MM.1S (cell line): ENCODE results near the gene TRAPPC12.

Experiments
- EZH2 ChIP-seq: fragments of 300-600 bp; sonication (generic); optimal IDR thresholded peaks from 2 replicates; pipeline ENCODE3; 2017; ENCODE audit warnings: low read depth, mild to moderate bottlenecking, antibody characterized with exemption, low read length, mixed read lengths
- EZH2phosphoT487 ChIP-seq: fragments of 300-600 bp; sonication (generic); IDR thresholded peaks from 2 replicates; pipeline ENCODE4 v1.6.1; 2018; ENCODE audit warnings: antibody characterized with exemption, low read length
- TF ChIP-seq, protein P1 (sequence below): fragments of 300-600 bp; sonication (generic); IDR thresholded peaks from 2 replicates; pipeline ENCODE4 v1.5.1; 2016; ENCODE audit warnings: antibody characterized with exemption, low read length, mixed read lengths

DNA sequence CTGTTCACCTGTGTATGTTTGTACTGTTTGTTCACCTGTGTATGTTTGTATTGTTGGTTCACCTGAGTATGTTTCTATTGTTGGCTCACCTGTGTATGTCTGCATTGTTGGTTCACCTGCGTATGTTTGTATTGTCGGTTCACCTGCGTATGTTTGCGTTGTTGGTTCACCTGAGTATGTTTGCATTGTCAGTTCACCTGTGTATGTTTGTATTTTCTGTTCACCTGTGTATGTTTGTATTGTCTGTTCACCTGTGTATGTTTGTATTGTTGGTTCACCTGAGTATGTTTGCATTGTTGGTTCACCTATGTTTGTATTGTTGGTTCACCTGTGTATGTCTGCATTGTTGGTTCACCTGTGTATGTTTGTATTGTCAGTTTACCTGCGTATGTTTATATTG is 125.2 kb downstream of the TRAPPC12 start:
- TF ChIP-seq, protein P1, sequence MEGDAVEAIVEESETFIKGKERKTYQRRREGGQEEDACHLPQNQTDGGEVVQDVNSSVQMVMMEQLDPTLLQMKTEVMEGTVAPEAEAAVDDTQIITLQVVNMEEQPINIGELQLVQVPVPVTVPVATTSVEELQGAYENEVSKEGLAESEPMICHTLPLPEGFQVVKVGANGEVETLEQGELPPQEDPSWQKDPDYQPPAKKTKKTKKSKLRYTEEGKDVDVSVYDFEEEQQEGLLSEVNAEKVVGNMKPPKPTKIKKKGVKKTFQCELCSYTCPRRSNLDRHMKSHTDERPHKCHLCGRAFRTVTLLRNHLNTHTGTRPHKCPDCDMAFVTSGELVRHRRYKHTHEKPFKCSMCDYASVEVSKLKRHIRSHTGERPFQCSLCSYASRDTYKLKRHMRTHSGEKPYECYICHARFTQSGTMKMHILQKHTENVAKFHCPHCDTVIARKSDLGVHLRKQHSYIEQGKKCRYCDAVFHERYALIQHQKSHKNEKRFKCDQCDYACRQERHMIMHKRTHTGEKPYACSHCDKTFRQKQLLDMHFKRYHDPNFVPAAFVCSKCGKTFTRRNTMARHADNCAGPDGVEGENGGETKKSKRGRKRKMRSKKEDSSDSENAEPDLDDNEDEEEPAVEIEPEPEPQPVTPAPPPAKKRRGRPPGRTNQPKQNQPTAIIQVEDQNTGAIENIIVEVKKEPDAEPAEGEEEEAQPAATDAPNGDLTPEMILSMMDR: no peak
- TF ChIP-seq EZH2phosphoT487: no peak
- no peak for TF ChIP-seq EZH2
